Stimulated activated CD8-positive, alpha-beta memory T cell treated with anti-CD3 and anti-CD28 coated beads, Interleukin-4, amount 100 ng/mL, for 1 hour (primary cell): ENCODE measurements around the gene SMO.

Experiments
- DNase-seq, 2 donors: peaks; one replicate each; pipeline ENCODE4 v3.0.0-alpha.2; 2020; ENCODE audit warnings: low read depth in 2 of 2, low spot score in 1 of 2

Gene SMO

DNA sequence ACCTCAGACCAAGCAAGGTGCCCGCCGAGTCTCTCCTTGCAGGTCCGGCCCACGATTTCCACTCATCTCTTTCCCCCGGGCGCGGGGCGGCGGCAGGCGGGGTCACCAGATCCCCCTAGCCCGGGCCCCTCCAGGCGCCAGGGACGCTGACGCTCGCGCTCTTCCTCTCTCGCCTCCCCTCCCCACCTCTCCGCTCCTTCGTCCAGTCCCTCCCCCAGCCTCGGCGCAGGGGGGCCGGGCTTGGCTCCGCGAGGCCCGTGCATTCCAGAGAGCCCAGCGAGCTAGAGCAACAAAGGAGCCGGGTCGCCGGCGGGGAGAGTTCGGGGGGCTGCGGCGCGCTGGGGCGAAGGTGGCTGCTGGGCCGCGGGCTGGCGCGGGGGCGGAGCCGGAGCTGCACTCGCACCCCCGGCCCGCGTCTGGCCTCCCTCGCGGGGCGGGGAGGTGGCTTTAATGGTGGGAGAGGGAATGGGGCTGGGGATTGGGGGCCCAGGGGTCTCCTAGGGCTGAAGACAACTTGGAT lies at the start of gene SMO:
TSS of gene SMO (plus strand) at position 262 of the 520 bp plus-strand sequence. CDS start 519 bp downstream, outside the sequence.
- DNase-seq = no peak

DNA sequence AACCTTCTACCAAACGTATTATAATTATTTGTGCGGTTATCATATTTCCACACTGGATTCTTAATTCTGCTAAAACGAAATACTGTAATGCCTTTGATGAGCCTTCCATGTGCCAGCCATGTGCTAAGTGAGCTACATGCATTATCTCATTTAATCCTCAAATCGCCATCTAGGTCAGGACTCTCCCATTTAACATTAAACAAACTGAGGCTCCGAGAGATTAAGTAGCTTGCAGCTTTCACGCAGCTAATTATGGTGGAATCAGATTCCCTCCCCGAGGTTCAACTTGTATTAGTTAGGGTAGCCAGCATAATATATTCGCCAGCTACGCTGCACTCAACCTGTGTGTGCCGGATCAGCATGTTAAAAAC lies 44.7 kb upstream of the SMO start:
- no peak for DNase-seq

DNA sequence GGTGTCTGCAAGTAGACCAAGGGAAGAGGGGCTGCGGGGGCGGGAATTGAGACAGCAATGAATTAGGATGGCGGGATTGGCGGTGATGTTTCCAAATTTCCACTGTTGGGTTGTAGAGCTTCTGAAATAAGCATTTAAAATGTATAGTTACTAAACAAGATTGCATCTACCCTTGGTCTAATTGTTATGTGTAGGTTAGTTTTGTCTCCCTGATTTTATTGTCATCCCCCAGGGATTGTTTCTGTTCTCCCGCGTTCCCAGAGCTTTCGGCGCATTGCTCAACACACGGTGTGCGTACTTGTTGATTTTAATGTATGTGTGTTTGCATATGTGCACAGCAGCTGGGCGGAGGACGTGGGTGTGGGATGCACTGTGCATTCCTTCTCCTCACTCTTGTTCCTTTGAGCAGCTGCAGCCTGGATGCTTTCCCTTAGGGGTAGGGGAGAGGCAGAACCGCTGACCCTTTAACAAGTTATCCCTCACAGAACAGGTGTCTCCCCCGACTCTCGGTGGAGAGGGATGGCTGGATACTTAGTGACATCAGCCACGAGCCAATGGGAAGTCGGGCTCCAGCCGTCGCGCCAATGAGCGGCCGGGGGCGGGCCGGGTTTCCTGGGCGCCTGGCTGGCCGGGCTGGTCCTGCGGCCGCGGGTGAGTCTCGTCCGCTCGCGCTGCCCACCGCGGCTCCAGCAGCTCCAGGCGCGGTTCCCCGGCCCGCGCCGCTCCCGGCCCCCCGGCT lies 44.2 kb upstream of the SMO start, which contains the start of gene TSPAN33:
TSS of gene TSPAN33 (plus strand) at position 613 of the 739 bp plus-strand sequence. CDS start 274 bp downstream, outside the sequence.
- DNase-seq = peak; percentile 21 to 41

DNA sequence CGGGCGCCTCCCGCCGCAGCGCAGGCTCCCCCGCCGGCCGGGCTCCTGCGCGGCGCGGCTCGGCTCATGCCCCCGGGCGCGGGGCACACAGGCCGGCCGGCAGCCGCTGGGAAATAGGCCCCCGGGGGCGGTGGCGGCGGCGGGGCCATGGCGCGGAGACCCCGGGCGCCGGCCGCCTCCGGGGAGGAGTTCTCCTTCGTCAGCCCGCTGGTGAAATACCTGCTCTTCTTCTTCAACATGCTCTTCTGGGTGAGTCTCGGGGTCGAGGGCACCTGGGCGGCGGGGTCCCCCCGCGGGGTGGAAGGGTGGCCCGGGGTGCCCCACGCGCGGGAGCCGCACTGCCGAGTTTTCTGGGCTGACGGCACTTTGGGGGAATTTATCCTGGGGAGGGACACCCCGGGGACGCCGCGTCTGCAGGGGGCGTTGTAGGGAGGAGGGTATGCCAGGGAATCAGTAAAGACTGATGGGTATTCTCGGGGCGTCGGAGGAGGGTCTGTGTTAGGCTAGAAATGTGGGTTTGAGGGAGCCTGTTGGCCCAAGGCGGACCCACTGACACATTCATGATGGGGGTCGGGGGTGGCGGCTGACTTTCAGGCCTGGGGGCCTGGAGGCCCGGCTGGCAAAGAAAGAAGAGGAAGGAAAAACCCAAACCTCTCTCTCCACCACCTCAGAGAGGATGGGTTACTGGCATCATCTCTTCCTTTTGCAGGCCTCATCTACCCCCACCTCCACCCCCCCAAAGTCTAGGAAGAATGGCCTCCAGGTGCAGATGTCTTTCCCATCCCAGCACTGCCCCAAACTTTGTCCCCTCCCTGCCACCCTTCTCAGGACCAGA lies 43.4 kb upstream of the SMO start:
- no peak for DNase-seq

DNA sequence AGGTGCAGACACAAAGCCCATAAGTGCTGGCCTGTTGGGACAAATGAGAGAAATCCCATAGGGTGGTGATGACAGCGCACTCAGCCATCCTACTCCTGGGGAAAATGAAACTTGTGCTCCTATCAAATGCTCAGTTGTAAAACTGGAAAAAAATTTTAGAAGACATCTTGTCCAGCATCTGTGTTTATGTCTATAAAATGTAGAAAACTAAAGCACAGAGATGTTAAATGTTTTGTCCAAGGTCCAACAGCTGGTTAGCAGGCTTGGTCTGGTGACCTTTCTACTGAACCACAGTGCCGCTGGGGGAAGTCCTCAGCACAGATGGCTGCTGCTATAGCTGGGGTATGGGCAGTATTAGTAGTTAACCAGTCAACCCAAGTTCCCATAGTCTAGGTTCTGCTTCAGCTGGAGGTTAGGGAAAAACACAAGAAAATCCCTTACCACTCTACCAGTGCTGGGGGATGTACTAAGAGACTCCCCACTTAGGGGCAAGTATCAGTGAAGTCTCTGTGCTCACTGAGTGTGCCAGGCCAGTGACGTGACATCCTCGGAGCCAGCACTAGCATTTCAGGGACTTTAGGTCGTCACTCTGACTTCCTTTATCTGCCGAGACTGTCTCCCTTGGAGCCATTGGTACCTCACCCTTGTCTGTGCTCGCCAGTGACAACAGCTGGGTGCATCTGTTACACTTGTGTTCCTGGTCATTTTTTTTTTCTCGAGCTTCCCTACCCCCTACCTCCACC lies 42.0 kb upstream of the SMO start:
- no peak for DNase-seq

DNA sequence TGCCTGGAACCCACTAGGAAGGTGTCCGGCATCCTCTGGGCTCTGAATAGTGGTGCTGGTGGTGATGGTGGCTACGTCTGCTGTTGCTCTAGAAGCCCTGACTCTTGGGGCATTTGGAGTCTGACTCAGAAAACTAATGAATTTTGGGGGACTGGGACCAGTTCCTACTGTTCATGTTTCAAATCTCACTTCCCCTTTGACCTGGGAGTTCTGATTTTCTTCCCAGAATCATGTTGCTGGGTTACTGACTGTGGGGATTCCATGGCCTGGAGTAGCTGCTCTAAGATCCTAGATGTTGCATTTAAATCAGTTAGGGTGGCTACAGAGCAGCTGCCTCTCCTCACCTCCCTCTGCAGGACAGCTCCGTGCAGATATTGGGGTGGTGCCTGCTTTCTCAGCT lies 40.7 kb upstream of the SMO start:
- no peak for DNase-seq

DNA sequence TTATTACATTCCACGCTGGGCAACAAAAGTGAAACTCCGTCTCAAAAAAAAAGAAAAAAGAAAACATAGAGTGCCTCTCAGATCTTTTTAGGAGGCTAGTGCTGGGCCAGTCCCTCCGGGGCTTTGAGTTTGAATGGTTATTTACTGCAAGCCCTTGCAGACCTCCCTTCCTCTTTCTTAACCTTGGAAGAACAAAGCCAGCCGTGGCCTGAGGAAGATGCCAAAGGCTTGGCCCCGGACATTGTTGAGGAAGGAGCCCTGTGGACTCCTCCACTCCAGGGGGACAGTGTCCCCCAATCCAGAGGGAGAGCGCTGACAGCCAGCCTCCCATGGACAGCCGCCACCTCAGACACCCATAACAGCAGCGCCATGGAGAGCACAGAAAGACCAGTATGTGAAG lies 38.9 kb upstream of the SMO start:
- DNase-seq = no peak

DNA sequence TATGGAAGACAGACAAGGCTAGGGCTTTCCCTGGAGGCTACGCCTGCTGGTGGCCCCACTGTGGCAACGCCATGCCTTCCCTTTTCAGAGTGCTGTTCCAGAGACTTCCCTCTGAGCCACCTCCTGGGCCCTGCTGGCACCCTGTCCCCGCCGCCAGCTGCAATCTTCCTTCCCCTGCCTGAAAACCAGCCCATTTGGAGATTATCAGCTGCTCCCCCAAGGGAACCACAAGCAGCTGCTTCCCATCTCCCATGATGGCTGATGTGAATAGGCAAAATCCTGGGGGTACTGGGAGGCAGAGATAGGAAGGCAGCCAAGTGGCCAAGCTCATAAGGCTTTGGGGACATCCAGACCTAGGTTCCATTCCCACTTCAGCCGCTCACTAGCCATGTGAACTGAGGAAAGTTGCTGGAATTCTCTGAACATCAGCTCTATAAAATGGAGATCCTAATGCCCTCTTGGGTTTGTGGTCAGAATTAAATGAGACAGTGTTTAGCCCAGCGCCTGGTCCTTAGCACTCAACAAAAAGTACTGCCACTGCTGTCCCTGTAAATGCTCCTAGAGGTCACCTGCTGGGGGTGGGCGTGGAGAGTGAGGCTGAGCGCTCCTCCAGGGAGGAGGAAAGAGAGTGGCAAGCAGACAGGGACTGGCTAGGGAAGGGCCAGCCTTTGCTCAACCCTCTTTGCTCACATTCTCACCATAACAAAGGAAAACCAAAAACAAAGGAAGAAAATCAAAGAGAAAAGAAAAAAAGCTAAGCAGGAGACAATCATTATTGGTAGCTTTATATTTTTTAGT lies 38.0 kb upstream of the SMO start:
- DNase-seq = no peak

DNA sequence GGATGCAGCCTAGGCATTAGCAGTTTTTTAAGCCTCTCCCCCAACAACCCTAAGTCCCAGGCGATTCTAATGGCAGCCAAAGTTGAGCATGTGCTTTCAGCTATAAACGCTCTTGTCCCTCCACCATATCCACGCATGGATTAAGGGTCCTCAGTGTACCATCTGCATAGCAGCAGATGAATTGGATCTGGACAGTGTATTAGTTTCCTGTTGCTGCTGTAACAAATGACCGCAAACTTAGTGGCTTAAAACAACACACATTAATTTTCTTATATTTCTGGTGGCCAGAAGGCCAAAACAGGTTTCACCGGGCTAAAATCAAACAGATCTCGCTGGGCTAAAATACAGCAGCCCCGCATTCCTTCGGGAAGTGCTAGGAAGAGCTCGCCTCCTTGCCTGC lies 30.8 kb upstream of the SMO start:
- DNase-seq = no peak

DNA sequence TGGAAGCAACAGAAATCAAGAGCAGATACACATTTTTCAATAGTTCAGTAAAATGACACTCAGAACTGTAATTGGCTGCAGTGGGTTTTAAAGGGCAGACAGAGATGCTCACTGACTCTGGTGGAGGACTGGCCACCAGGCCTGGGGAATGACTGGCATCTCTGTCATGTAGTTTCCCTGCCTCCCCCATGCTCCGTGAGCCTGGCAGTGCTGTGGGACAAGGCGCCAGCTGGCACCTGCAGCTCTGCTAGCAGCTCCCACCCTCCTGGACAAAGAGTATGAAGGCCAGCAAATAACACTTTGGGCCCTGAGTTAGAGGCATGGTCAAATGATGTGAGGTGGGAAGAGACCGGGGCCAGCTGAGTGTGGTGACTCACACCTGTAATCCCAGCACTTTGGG lies 28.9 kb upstream of the SMO start:
- DNase-seq = no peak

DNA sequence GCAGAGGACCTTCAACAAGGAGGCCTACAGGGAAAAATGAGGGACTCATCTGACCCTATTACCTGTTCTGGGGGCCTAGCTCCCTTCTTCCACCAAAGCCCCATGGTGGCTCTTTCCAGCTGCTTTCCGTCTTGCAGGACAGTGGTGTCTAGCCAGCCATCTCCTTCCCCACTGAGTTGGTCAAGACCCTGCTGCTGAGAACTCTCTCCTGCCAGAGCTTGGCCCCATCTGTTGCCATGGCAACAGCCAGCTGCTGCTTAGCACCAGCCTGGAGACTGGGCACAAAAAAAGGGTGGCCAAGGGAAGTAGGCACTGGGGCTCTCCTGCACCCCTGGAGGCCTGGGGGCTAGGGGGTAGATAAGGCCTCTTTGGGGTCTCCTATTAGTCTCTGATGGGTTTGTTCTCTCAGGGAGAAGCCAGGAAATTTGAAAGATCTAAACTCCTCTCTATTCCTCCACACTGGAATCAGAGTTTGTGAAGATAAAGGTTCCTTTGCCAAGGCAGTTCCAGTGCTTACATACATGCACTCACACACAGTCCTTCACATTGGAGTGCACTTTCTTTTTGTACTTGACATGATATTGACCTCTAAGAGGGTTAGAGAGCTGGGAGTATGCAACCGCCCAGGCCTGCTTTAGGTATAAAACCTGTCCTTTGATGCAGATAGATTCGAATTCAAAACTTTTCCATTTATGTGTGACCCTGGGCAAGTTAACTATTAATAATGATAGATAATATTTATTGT lies 28.1 kb upstream of the SMO start:
- DNase-seq = no peak

DNA sequence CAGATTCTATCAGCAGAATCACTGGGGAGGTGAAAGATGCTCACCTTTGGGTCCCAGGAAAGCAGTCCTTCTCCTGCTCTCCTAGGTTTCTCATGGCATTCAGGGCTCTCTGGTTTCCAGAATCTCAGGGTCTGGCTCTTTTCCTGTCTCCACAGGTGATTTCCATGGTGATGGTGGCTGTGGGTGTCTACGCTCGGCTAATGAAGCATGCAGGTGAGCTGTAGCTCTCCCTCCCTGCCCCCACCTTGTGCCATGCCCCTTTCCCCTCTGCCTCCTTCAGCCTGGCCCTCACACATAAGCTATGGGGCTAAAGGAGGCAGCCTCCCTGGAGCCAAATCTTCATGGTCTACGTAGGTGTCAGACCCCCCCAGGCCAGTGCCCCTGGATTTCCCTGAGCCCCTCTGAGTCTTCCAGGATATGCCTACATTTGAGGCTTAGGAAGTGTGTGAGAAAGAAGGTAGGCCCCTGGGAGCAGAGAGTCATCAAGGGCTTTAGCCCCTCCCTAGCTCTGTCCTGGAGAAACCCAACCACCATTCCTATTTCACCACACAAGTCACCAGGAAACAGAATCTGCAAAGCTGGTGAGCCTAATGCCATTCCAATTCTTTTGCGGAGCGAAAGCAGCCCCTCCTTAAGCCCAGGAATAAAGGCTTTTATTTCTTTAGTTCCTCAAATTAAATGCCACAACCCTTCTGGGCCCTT lies 26.8 kb upstream of the SMO start:
- no peak for DNase-seq

DNA sequence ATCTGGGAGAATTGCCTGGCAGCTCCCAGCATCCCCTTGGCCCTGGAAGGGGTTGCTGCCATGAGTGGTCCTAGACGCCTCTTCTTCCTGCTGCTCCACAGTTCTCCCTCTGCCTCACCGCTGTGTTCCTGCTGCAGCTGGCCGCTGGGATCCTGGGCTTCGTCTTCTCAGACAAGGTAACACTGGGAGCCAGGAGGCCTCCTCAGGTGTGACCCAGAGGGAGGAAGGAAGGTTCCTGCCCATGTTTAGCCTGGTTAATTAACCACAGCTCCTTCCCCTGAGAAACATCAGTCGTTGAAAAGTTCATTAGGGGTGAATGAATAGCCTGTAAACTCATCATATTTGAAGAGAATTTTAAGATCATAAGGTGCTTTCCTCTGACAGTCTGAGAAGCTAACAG lies 25.7 kb upstream of the SMO start:
- DNase-seq = no peak

DNA sequence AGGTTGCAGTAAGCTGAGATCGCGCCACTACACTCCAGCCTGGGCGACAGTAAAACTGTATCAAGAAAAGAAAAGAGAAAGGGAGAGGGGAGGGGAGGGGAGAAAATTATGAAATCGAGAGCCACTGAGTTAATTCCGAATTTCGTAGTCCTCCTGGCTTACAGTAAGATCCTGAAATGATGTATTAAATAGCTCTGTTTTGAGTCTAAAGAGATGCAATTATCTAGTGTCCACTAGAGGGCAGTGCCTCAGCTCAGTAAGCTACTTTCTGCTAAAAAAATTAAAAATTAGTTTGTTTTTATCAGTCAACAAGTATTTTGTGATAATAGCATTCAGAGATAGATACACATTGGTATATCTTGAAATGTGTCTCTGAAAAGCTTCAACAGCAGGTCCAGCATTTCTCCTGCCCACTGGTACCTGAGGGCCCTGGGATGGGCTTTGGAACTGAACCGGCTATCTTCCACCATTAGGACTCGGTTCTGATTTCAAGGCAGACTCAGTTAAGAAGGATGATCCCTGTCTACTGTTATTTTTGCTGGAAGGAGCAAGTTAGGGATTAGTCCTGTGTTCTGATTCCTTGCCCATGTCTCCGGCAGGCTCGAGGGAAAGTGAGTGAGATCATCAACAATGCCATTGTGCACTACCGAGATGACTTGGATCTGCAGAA lies 24.4 kb upstream of the SMO start:
- no peak for DNase-seq

DNA sequence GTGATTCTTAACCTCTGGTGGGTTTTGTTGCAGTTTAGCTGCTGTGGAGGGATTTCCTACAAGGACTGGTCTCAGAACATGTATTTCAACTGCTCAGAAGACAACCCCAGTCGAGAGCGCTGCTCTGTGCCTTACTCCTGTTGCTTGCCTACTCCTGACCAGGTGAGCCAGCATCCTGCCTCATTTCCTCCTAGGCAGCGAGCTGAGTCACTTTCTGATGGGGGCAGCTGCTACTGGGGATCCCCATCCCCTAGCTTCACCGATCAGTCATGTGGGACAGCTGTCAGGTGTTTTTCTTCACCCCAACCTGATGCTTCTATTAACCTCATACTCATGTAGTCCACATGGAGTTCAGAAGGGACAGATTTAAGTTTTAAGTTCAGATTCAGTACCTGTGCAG lies 21.7 kb upstream of the SMO start:
- no peak for DNase-seq

DNA sequence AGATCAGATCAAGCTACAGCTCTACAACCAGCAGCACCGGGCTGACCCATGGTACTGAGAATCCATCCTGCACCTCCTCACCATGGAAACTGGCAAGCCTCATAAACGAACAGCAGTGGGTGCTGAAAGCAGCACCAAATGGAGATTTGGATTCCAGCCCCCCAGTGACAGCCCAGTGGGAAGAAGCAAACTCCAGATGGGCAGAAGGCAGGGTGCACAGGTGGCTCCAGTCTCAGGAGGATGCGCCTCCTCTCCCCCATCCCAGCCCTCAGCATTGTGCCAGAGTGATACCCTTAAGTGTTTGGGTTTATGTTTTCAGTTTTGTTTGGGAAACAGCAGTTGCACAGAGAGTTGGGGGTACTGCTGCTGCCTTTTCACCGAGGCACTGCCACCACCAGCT lies 20.6 kb upstream of the SMO start:
- no peak for DNase-seq

DNA sequence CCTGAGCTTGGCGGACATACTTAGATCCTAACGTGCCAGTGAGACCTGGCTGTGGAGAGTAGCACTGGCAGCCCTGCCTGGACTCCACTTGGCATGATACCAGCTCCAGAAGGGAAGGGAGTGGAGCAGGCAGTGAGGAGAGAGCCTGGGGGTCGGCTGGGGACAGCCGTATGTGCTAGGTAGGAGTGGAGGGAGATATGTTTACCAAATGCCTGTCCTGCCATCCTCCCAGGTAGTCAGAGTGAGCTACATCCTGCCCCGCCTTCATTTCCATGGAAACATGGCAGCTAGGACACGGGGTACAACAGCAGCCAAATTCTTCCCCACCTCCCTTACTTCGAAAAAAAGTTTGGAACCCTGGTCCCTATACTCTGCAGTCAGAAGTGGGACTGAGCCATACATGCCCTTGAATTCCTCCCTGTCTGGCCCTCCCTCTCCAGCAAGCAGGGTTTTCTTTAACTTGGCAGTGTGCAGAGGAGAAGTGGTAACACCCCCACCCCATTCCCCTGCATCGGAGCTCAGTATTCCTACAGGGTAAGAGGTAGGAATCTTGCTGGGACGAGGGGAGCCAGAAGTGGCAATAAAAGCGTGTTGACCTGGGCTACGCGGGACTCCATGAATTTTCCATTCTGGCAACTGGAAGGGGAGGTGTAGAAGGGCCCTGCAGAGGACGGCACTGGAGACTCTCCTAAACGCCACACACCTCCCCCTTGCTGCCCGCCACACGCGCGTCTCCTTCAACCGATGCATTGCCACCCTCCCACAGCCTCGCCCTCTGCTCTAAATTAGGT lies 20.0 kb upstream of the SMO start:
- no peak for DNase-seq

DNA sequence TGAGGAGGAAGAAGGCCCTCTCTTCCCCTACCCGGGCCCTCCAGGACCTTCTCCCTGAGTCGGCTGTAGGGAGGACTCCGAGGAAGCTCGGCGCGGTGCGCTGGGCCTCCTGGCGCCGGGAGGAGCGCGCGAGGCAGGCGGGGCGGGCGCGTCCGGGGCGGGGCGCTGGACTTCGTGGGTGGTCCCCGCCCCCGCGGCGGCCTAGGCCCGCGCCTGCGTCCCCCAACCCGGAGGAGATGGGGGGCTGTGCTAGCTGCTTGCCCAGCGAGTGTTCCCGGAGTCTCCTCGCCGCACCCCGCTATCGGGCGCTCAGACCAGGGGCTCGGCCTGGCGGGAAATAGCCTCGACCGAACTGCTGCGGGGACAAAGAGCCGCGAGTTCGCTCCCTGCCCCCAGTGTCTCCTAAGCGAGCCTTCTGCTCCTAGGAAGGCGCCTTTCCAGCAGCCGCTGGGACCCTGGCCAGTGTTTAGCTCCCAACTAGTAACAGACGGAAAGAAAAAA lies 19.2 kb upstream of the SMO start:
- peak in 1 of 2 donors; percentile 9 for DNase-seq
